ENCODE results near the gene WDR33.

GRCh38 chr2:127697482-127698180 is 113.3 kb downstream of the WDR33 start:
- no peak for TF ChIP-seq MXI1 (IDR thresholded peaks at IDR 0.05; ENCODE audit: borderline replicate concordance, low read depth, low read length)
- no peak for TF ChIP-seq ZNF503 (CRISPR knock-in tag; IDR thresholded peaks at IDR 0.05)
- TF ChIP-seq GABPA (IDR thresholded peaks at IDR 0.05; ENCODE audit: low read depth, low read length): no peak
- no peak for TF ChIP-seq GABPA (CRISPR knock-in tag; IDR thresholded peaks at IDR 0.05; ENCODE audit: low read depth)
- no peak for TF ChIP-seq CTCF (CRISPR knock-in tag; IDR thresholded peaks at IDR 0.05)
- TF ChIP-seq EZH2 (conservative IDR thresholded peaks at IDR 0.05; ENCODE audit: low read depth, low read length): no peak
- no peak for TF ChIP-seq UBTF (CRISPR knock-in tag; IDR thresholded peaks at IDR 0.05)
- no peak for TF ChIP-seq ESRRA (CRISPR knock-in tag; IDR thresholded peaks at IDR 0.05; ENCODE audit: low read depth)
- no peak for TF ChIP-seq ZNF12 (CRISPR knock-in tag; IDR thresholded peaks at IDR 0.05)
- no peak for TF ChIP-seq ZNF501 (CRISPR knock-in tag; IDR thresholded peaks at IDR 0.05)
- no peak for TF ChIP-seq TEF (CRISPR knock-in tag; IDR thresholded peaks at IDR 0.05)
- TF ChIP-seq SP2 (CRISPR knock-in tag; IDR thresholded peaks at IDR 0.05): no peak
- TF ChIP-seq JDP2 (CRISPR knock-in tag; IDR thresholded peaks at IDR 0.05; ENCODE audit: borderline replicate concordance): no peak
- no peak for TF ChIP-seq CEBPB (IDR thresholded peaks at IDR 0.05; ENCODE audit: borderline replicate concordance, low read depth, low read length)
- no peak for TF ChIP-seq ZFX (CRISPR knock-in tag; IDR thresholded peaks at IDR 0.05; ENCODE audit: low read depth)
